Measurements from ENCODE around the gene STAT3.
A peak's percentile ranks its signal among the peaks of the same experiment; 100 is the strongest.

STAT3 gene

GRCh38 chr17:42277342-42277712, 110.9 kb downstream of the STAT3 start:
- no peaks in the 10 kb centered on the region for H3K9me2 ChIP-seq (replicated peaks; ENCODE audit: control insufficient read depth, low read length)
- peak overlapping the region; percentile 93 for H3K4me3 ChIP-seq (ENCODE audit: low read length)
- H3K79me2 ChIP-seq (ENCODE audit: control insufficient read depth, low read length), result peaks cover 36% of the 10 kb centered on the region
- no peaks in the 10 kb centered on the region for H4K20me1 ChIP-seq (ENCODE audit: control insufficient read depth, insufficient read depth, low read depth, low read length)
- H3K36me3 ChIP-seq (ENCODE audit: control insufficient read depth, low read length), result peaks cover 12% of the 10 kb centered on the region
- H3K27ac ChIP-seq (ENCODE audit: low read depth, low read length), result no peak overlapping the region
- TF ChIP-seq, protein P1, sequence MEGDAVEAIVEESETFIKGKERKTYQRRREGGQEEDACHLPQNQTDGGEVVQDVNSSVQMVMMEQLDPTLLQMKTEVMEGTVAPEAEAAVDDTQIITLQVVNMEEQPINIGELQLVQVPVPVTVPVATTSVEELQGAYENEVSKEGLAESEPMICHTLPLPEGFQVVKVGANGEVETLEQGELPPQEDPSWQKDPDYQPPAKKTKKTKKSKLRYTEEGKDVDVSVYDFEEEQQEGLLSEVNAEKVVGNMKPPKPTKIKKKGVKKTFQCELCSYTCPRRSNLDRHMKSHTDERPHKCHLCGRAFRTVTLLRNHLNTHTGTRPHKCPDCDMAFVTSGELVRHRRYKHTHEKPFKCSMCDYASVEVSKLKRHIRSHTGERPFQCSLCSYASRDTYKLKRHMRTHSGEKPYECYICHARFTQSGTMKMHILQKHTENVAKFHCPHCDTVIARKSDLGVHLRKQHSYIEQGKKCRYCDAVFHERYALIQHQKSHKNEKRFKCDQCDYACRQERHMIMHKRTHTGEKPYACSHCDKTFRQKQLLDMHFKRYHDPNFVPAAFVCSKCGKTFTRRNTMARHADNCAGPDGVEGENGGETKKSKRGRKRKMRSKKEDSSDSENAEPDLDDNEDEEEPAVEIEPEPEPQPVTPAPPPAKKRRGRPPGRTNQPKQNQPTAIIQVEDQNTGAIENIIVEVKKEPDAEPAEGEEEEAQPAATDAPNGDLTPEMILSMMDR (IDR thresholded peaks at IDR 0.05; ENCODE audit: low read depth, low read length, poor library complexity, severe bottlenecking), result no peak
- no peak for TF ChIP-seq EZH2phosphoT487 (IDR thresholded peaks at IDR 0.05; ENCODE audit: borderline replicate concordance, low read length)
- H3K27me3 ChIP-seq (ENCODE audit: control insufficient read depth, low read length), result no peaks in the 10 kb centered on the region
- H3F3A ChIP-seq (ENCODE audit: control insufficient read depth, insufficient read depth), result peaks cover 17% of the 10 kb centered on the region
- peak overlapping the region; percentile 85 for H3K4me2 ChIP-seq (ENCODE audit: low read length)
- peaks cover 42% of the 10 kb centered on the region for H3K4me1 ChIP-seq (ENCODE audit: control insufficient read depth, low read length)
- H3K9me3 ChIP-seq (ENCODE audit: control insufficient read depth, insufficient read depth, low read length), result no peaks in the 10 kb centered on the region

GRCh38 chr17:42276609-42277341, 111.5 kb downstream of the STAT3 start:
- Histone ChIP-seq H3K4me1 (ENCODE audit: control insufficient read depth, low read length) (peaks cover 47% of the 10 kb centered on the region), H3K27ac (ENCODE audit: low read depth, low read length) (no peak overlapping the region), H3K9me3 (ENCODE audit: control insufficient read depth, insufficient read depth, low read length) (no peaks in the 10 kb centered on the region), H4K20me1 (ENCODE audit: control insufficient read depth, insufficient read depth, low read depth, low read length) (no peaks in the 10 kb centered on the region), H3K4me2 (ENCODE audit: low read length) (peak overlapping the region; percentile 85), H3K4me3 (ENCODE audit: low read length) (peak overlapping the region; percentile 93), H3K27me3 (ENCODE audit: control insufficient read depth, low read length) (no peaks in the 10 kb centered on the region), H3K9me2 (replicated peaks; ENCODE audit: control insufficient read depth, low read length) (no peaks in the 10 kb centered on the region), H3F3A (ENCODE audit: control insufficient read depth, insufficient read depth) (peaks cover 18% of the 10 kb centered on the region), H3K36me3 (ENCODE audit: control insufficient read depth, low read length) (peaks cover 12% of the 10 kb centered on the region), H3K79me2 (ENCODE audit: control insufficient read depth, low read length) (peaks cover 41% of the 10 kb centered on the region)
- no peak for TF ChIP-seq EZH2phosphoT487 (IDR thresholded peaks at IDR 0.05; ENCODE audit: borderline replicate concordance, low read length)

DNA sequence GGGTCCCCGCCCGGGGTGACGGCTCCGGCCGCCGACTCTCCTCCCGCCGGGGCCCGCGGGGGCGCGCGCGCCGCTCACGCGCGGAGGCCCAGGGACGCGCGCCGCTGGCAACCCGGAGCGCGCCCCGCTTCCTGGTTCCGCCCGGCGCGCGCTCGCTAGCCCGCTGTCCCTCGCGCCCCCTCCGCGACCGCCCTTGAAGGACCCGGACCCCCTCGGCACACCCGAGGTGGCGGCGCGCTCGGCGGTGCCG, 112.0 kb downstream of the STAT3 start, which contains the start of gene STAT5B:
Gene STAT5B, minus strand, starts transcription at position 33 of the 250 bp plus-strand sequence. CDS start 44,264 bp downstream, outside the sequence.
- Histone ChIP-seq H3K9me2 (replicated peaks; ENCODE audit: control insufficient read depth, low read length) (no peaks in the 10 kb centered on the region), H3K36me3 (ENCODE audit: control insufficient read depth, low read length) (peaks cover 12% of the 10 kb centered on the region), H3K79me2 (ENCODE audit: control insufficient read depth, low read length) (peaks cover 46% of the 10 kb centered on the region), H3K4me2 (ENCODE audit: low read length) (peak within 1 kb of the TSS; percentile 93), H3K27me3 (ENCODE audit: control insufficient read depth, low read length) (no peaks in the 10 kb centered on the region), H3F3A (ENCODE audit: control insufficient read depth, insufficient read depth) (peaks cover 17% of the 10 kb centered on the region), H3K27ac (ENCODE audit: low read depth, low read length) (peak within 1 kb of the TSS; percentile 48), H4K20me1 (ENCODE audit: control insufficient read depth, insufficient read depth, low read depth, low read length) (no peaks in the 10 kb centered on the region), H3K9me3 (ENCODE audit: control insufficient read depth, insufficient read depth, low read length) (no peaks in the 10 kb centered on the region), H3K4me1 (ENCODE audit: control insufficient read depth, low read length) (peaks cover 52% of the 10 kb centered on the region), H3K4me3 (ENCODE audit: low read length) (peak within 1 kb of the TSS; percentile 93)
- TF ChIP-seq EZH2phosphoT487 (IDR thresholded peaks at IDR 0.05; ENCODE audit: borderline replicate concordance, low read length), result no peak
- TF ChIP-seq, protein P1 (IDR thresholded peaks at IDR 0.05; ENCODE audit: low read depth, low read length, poor library complexity, severe bottlenecking), result no peak

DNA sequence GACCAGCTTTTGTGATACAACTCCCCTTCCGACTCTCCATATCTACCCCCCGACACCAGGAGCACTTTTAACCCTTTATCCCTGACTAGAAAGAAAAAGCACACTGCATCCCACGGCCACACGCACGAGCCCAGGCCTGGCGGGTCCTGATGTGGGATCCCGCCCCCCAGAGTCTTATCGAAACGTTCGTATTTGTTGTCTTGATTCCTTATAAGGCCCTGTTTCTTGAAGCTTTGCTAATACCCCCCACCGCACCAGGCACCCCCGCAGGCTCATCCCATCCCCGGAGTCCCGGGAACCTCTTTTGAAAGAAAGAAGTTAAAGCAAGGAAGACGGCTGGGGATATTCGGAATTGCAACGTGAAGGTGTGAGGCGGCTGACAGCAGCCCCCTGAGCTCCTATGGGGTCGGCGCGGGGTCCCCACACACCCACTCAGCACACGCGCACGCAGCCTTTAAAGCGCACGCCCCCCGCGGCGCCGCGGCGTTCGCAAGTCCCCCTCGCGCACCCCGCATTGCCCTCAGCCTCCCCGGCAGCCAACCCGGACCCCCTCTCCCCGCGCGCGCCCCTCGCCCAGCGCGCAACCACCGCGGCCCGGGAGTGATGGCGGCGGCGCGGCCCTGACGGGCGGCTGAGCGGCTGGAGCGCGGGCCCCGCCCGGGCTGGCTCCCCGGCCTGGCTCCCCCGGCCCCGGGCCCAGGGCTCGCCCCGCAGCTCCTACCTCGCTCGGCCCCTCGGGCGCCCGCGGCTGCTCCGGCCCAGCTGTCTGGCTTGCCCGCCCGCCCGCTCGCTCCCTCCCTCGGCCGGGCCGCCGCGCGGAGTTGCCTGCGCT, 112.5 kb downstream of the STAT3 start:
- Histone ChIP-seq H3K27ac (ENCODE audit: low read depth, low read length) (peak overlapping the region; percentile 48), H3K79me2 (ENCODE audit: control insufficient read depth, low read length) (peaks cover 52% of the 10 kb centered on the region)

More for the DNA sequence above, 112.5 kb downstream of the STAT3 start:
- no peaks in the 10 kb centered on the region for H3K9me2 ChIP-seq (replicated peaks; ENCODE audit: control insufficient read depth, low read length)
- TF ChIP-seq, protein P1 (IDR thresholded peaks at IDR 0.05; ENCODE audit: low read depth, low read length, poor library complexity, severe bottlenecking), result no peak
- TF ChIP-seq EZH2phosphoT487 (IDR thresholded peaks at IDR 0.05; ENCODE audit: borderline replicate concordance, low read length), result no peak
- peak overlapping the region; percentile 93 for H3K4me3 ChIP-seq (ENCODE audit: low read length)
- peak overlapping the region; percentile 93 for H3K4me2 ChIP-seq (ENCODE audit: low read length)
- H3F3A ChIP-seq (ENCODE audit: control insufficient read depth, insufficient read depth), result peaks cover 14% of the 10 kb centered on the region
- peaks cover 12% of the 10 kb centered on the region for H3K36me3 ChIP-seq (ENCODE audit: control insufficient read depth, low read length)
- no peaks in the 10 kb centered on the region for H4K20me1 ChIP-seq (ENCODE audit: control insufficient read depth, insufficient read depth, low read depth, low read length)
- H3K27me3 ChIP-seq (ENCODE audit: control insufficient read depth, low read length), result no peaks in the 10 kb centered on the region
- no peaks in the 10 kb centered on the region for H3K9me3 ChIP-seq (ENCODE audit: control insufficient read depth, insufficient read depth, low read length)
- peaks cover 58% of the 10 kb centered on the region for H3K4me1 ChIP-seq (ENCODE audit: control insufficient read depth, low read length)

Measured in DOHH2 (cell line).